HepG2 (cell line): ENCODE measurements around the gene PRKCZ. TPM values are rescaled to one million over a fixed set of nuclear protein-coding genes. Genes with fewer than 3 reads are reported as not detected.

Experiments
- ARID4A ChIP-seq: sonication (generic); formaldehyde crosslinking; IDR thresholded peaks from 2 replicates; pipeline ENCODE4 v1.5.0; 2020; ENCODE audit warnings: mild to moderate bottlenecking, missing genetic modification reagents, borderline replicate concordance
- CTCF ChIP-seq: sonication (generic); formaldehyde crosslinking; IDR thresholded peaks from 2 replicates; pipeline ENCODE4 v1.5.0; 2020; ENCODE audit warnings: mild to moderate bottlenecking, missing genetic modification reagents, moderate library complexity
- EP300 ChIP-seq, 3 experiments: sonication (generic) in 1 of 3; formaldehyde crosslinking in 1 of 3; IDR thresholded peaks; 2 replicates each; pipeline versions ENCODE4 v1.5.1 to v1.6.1; 2011 to 2020; ENCODE audit warnings: low read depth in 2 of 3, low read length in 2 of 3, borderline replicate concordance in 1 of 3, improper control_type of control experiment in 1 of 3, mild to moderate bottlenecking in 1 of 3, missing genetic modification reagents in 1 of 3, moderate library complexity in 1 of 3
- GPN1 ChIP-seq: sonication (generic); formaldehyde crosslinking; IDR thresholded peaks from 2 replicates; pipeline ENCODE4 v1.5.1; 2020; ENCODE audit warnings: missing genetic modification reagents, borderline replicate concordance
- HMG20B ChIP-seq: conservative IDR thresholded peaks from 2 replicates; pipeline ENCODE4 v1.6.1; 2016; ENCODE audit warnings: missing genetic modification reagents, missing compliant biosample characterization
- HMGXB4 ChIP-seq, 2 experiments: sonication (generic) in 1 of 2; formaldehyde crosslinking in 1 of 2; IDR thresholded peaks; 2 replicates each; pipeline versions ENCODE4 v1.4.0 to v1.6.1; 2018 to 2020; ENCODE audit warnings: missing genetic modification reagents in 2 of 2, borderline replicate concordance in 1 of 2, low read depth in 1 of 2, mild to moderate bottlenecking in 1 of 2, missing biosample characterization in 1 of 2
- KDM4B ChIP-seq: sonication (generic); formaldehyde crosslinking; IDR thresholded peaks from 2 replicates; pipeline ENCODE4 v1.4.0; 2020; ENCODE audit warnings: missing genetic modification reagents
- MED13 ChIP-seq: sonication (generic); formaldehyde crosslinking; IDR thresholded peaks from 2 replicates; pipeline ENCODE4 v1.5.0; 2020; ENCODE audit warnings: missing genetic modification reagents
- MEIS1 ChIP-seq: sonication (generic); formaldehyde crosslinking; IDR thresholded peaks from 2 replicates; pipeline ENCODE4 v1.9.0; 2021; ENCODE audit warnings: mild to moderate bottlenecking, missing genetic modification reagents, moderate library complexity, borderline replicate concordance
- PAWR ChIP-seq: sonication (generic); formaldehyde crosslinking; IDR thresholded peaks from 2 replicates; pipeline ENCODE4 v1.4.0; 2020; ENCODE audit warnings: missing genetic modification reagents, mild to moderate bottlenecking, borderline replicate concordance
- PRDM4 ChIP-seq: sonication (generic); formaldehyde crosslinking; IDR thresholded peaks from 2 replicates; pipeline ENCODE4 v1.9.0; 2021; ENCODE audit warnings: missing genetic modification reagents, borderline replicate concordance
- SIN3B ChIP-seq: fragments of 150-350 bp; IDR thresholded peaks from 2 replicates; pipeline ENCODE4 v1.6.1; 2014; ENCODE audit warnings: low read length
- ZNF234 ChIP-seq: sonication (generic); formaldehyde crosslinking; conservative IDR thresholded peaks from 2 replicates; pipeline ENCODE4 v1.5.1; 2020; ENCODE audit warnings: mild to moderate bottlenecking, missing genetic modification reagents
- ZNF235 ChIP-seq: sonication (generic); formaldehyde crosslinking; IDR thresholded peaks from 2 replicates; pipeline ENCODE4 v1.8.1; 2023; ENCODE audit warnings: mild to moderate bottlenecking, missing genetic modification reagents, borderline replicate concordance
- ZNF251 ChIP-seq: sonication (generic); formaldehyde crosslinking; IDR thresholded peaks from 2 replicates; pipeline ENCODE4 v1.9.0; 2021; ENCODE audit warnings: mild to moderate bottlenecking, missing genetic modification reagents
- ZNF274 ChIP-seq: sonication (generic); formaldehyde crosslinking; IDR thresholded peaks from 2 replicates; pipeline ENCODE4 v1.5.1; 2020; ENCODE audit warnings: mild to moderate bottlenecking, missing genetic modification reagents
- ZNF557 ChIP-seq: sonication (generic); formaldehyde crosslinking; IDR thresholded peaks from 2 replicates; pipeline ENCODE4 v1.4.0; 2020; ENCODE audit warnings: missing genetic modification reagents
- polyA plus RNA-seq, 8 experiments: library from polyadenylated mRNA; depleted of rRNA in 3 of 8; stranded (reverse) in 7 of 8; unstranded in 1 of 8; fragments of >200 nt; fragmentation: Illumina TruSeq in 4 of 8; extraction: Trizol in 4 of 8; gene quantifications; 2 replicates each; pipeline versions ENCODE4 v1.2.1 to v1.2.3, GENCODE V29; 2011 to 2016; ENCODE audit warnings: low read depth in 4 of 8, missing spikeins in 1 of 8, mixed read lengths in 1 of 8; ENCODE audit not compliant: insufficient read depth in 1 of 8
- total RNA-seq, 5 experiments: library from RNA; depleted of rRNA; stranded (reverse); fragments of >200 nt; fragmentation: Illumina TruSeq; extraction: Trizol; gene quantifications; 2 replicates each; pipeline ENCODE4 v1.2.3, GENCODE V29; 2016; ENCODE audit warnings: low read depth in 1 of 5

PRKCZ gene
- total and polyA plus RNA-seq, 2 of the 13 experiments (the other 11 are each of a cell fraction or from before 2014, with no cell fraction given), result 34.7 to 85.2 TPM

GRCh38 chr1:2050793-2051682 is 827 bp downstream of the PRKCZ start (continued):
- TF ChIP-seq MED13 (CRISPR knock-in tag) (no peak), ZNF251 (CRISPR knock-in tag) (no peak), HMGXB4 (CRISPR knock-in tag; IDR thresholded peaks at IDR 0.05; ENCODE audit: borderline replicate concordance in 1 of 2, low read depth in 1 of 2) (peak in 1 of 2 experiments; percentile 24; a peak in 1 of 4 replicates), ARID4A (CRISPR knock-in tag) (no peak; the same call in 1 of the 2 replicates), ZNF557 (CRISPR knock-in tag) (no peak), SIN3B (no peak), HMG20B (CRISPR knock-in tag) (no peak), KDM4B (no peak), EP300 (IDR thresholded peaks at IDR 0.05; ENCODE audit: low read depth in 2 of 2, low read length in 2 of 2) (no peak), EP300 (CRISPR knock-in tag; IDR thresholded peaks at IDR 0.05; ENCODE audit: borderline replicate concordance) (no peak), MEIS1 (CRISPR knock-in tag) (no peak), ZNF234 (CRISPR knock-in tag) (no peak), ZNF235 (CRISPR knock-in tag) (no peak), CTCF (0 out of 2 replicates have a peak, but pooled peaks have one; percentile 7), GPN1 (CRISPR knock-in tag) (no peak), ZNF274 (CRISPR knock-in tag) (no peak), PAWR (CRISPR knock-in tag) (no peak), PRDM4 (CRISPR knock-in tag) (no peak)
